ENCODE measurements around the gene ATP8B1.

The ATP8B1 gene

DNA sequence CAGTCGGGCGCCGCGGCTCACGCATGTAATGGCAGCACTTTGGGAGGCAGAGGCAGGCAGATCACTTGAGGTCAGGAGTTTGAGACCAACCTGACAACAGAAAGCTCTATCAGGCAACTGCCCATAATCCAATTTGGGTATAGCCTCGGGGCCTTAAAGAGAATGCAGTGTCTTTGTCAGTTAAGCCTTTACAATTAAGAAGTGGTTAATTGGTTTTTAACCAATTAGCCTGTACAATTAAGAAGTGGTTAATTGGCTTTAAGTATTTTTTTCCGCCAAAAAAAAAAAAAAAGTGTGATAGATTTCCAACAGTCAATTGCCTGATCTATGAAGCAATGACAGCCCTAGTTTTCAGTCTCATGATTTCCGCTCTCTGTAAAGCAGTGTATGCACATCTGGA is 106.8 kb downstream of the ATP8B1 start:
- no peak overlapping the region for H3K4me3 ChIP-seq (ENCODE audit: low read length)
- TF ChIP-seq, protein P1, sequence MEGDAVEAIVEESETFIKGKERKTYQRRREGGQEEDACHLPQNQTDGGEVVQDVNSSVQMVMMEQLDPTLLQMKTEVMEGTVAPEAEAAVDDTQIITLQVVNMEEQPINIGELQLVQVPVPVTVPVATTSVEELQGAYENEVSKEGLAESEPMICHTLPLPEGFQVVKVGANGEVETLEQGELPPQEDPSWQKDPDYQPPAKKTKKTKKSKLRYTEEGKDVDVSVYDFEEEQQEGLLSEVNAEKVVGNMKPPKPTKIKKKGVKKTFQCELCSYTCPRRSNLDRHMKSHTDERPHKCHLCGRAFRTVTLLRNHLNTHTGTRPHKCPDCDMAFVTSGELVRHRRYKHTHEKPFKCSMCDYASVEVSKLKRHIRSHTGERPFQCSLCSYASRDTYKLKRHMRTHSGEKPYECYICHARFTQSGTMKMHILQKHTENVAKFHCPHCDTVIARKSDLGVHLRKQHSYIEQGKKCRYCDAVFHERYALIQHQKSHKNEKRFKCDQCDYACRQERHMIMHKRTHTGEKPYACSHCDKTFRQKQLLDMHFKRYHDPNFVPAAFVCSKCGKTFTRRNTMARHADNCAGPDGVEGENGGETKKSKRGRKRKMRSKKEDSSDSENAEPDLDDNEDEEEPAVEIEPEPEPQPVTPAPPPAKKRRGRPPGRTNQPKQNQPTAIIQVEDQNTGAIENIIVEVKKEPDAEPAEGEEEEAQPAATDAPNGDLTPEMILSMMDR (IDR thresholded peaks at IDR 0.05; ENCODE audit: insufficient read depth, low read depth, low read length, missing control alignments), result no peak
- no peak for DNase-seq (ENCODE audit: low read depth)

DNA sequence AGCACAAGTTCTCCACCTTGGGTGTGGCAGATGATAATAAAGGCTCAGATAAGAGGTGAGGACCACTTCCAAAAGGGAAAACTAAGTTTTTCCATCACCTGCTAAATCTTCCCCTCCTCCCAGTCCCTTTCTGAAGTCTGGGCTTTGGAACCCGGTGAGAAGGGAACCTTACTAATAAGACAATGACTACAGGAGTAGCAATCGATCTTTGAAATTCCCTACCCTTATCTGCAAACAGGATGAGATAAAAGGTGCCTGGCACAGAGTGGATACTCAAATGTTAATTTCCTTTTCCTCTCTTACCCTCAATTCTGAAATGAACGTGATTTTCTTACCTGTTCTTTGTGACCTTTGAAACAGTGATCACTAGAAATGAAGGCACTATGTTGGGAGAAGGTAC is 111.8 kb downstream of the ATP8B1 start:
- H3K4me3 ChIP-seq (ENCODE audit: low read length), result no peak overlapping the region
- DNase-seq (ENCODE audit: low read depth), result no peak
- TF ChIP-seq, protein P1 (IDR thresholded peaks at IDR 0.05; ENCODE audit: insufficient read depth, low read depth, low read length, missing control alignments), result no peak

DNA sequence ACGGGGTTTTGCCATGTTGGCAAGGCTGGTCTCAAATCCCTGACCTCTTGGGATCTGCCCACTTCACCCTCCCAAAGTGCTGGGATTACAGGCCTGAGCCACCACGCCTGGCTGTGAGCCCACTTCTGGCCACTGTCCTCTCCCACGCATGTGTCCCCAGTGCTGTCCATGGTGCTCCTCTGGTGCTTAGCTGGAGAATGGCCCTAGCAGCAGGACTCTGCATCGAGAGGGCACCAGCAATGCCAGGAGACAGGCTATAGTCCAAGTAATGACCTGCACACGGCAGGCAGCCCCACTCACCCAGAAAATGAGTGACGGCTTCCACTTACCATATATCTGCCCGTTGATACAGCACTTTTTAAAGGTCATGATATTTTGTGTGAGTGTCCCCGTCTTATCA is 115.1 kb downstream of the ATP8B1 start:
- no peak for DNase-seq (ENCODE audit: low read depth)
- no peak overlapping the region for H3K4me3 ChIP-seq (ENCODE audit: low read length)
- TF ChIP-seq, protein P1 (IDR thresholded peaks at IDR 0.05; ENCODE audit: insufficient read depth, low read depth, low read length, missing control alignments), result no peak

DNA sequence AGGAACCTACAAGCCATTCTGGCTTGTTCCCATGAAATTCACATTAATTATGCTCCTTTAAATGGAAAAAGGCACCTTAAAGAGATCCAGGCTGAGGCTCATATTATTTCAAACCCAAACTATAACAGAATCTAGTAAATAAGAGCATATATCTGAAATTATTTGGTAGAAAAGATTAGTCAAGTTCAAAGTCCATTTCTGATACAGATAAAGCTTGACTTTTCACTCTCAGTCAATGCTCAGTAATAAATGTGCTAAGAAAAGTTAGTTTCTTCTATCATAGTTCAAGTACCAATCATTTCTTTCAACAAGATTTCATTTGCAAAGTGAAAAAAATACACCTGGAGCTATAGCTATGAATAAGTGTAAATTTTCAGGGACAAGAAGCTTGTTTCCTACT is 119.6 kb downstream of the ATP8B1 start:
- TF ChIP-seq, protein P1 (IDR thresholded peaks at IDR 0.05; ENCODE audit: insufficient read depth, low read depth, low read length, missing control alignments), result no peak
- DNase-seq (ENCODE audit: low read depth), result no peak
- H3K4me3 ChIP-seq (ENCODE audit: low read length), result no peak overlapping the region

DNA sequence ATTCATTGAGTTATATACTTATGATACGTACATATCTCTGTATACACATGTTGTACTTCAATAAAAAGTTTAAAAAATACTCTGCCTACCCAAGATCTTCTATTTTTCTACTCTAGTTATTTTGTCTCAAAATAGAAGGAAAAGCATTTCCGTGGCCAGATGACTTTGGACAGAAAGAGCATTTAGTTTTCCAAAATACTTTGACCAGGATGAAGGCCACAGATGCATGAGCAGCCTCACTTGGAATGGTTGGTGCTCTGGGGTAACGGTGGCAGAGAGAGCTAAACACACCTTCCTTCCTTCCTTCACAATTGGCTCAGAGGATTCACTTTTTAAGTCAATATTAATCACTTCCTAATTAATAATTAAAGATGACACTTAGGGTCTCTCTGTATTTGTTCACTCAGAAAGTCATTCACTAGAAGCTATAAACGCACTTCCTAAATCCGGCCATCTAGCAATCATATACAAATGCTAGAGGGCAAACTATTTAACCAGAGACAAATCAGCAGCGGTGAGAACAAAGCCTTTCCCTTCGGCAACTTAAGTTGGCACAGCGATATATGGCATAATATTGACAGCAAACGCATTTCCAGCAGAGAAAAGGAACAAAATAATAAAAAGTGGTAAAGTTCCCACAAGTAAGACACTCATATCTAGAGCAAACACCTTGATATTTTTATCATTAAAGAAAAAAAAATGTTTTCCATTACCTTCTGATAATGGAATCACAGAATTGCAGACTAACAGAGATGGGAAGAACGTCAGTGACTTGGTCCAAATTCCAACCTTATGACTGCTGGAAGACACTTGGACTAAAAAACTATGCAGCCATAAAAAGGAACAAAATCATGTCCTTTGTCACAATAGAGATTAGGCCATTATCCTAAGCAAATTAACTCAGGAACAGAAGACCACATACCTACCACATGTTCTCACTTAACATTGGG is 125.6 kb downstream of the ATP8B1 start:
- H3K4me3 ChIP-seq (ENCODE audit: low read length), result no peak overlapping the region
- TF ChIP-seq, protein P1 (IDR thresholded peaks at IDR 0.05; ENCODE audit: insufficient read depth, low read depth, low read length, missing control alignments), result no peak
- DNase-seq (ENCODE audit: low read depth), result no peak

DNA sequence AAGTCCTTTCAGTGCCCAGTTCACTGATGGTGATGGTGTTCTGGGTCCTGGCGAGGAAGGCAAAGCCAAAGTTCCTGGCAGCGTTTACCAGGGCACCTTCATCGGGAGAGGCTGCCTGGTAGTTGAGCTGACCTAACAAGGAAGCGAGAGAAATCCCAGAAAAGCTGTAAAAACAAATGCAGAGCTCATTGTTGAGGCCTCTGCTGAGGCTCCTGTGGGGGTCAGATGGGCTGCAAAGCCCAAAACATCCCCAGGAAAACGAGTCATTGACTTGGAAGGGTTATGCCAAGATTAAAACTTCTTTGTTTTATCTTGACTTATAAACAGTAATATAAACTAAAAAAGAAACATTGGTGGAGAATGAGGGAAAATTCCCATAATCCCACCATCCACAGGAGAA is 128.2 kb downstream of the ATP8B1 start:
- TF ChIP-seq, protein P1 (IDR thresholded peaks at IDR 0.05; ENCODE audit: insufficient read depth, low read depth, low read length, missing control alignments), result no peak
- H3K4me3 ChIP-seq (ENCODE audit: low read length), result no peak overlapping the region
- DNase-seq (ENCODE audit: low read depth), result no peak

DNA sequence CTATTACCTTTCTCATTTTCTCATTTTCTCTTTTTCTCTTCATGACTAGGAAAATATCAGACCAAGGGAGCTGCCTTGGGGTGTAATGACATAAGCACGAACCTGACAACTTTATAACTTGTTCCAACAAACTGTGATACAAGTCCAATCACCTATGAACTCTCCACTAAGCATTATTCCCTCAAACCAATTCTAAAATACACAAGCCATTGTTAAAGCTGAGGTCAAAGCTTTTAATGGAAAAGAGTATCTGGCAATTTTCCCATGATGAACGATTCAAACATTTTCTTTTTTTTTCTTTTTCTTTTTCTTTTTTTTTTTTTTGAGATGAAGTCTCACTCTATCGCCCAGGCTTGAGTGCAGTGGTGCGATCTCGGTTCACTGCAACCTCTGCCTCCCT is 133.1 kb downstream of the ATP8B1 start:
- no peak for DNase-seq (ENCODE audit: low read depth)
- TF ChIP-seq, protein P1 (IDR thresholded peaks at IDR 0.05; ENCODE audit: insufficient read depth, low read depth, low read length, missing control alignments), result no peak
- H3K4me3 ChIP-seq (ENCODE audit: low read length), result no peak overlapping the region
